Left lobe of liver (tissue), 2 donors: ENCODE measurements around the gene RHOT1. TPM values are rescaled to one million over a fixed set of nuclear protein-coding genes. Genes with fewer than 3 reads are reported as not detected.
"Not testable (repeated sequence)": the region's sequence is repeated elsewhere in the genome, so short reads cannot be mapped to it uniquely, and the experiment has no call there.

Experiments
- ATAC-seq: fragments of 200-7000 bp; cut with Tn5 transposase; one replicate; pipeline ENCODE4 v1.9.1; 2020; ENCODE audit warnings: mild to moderate bottlenecking, moderate library complexity
- DNase-seq: peaks from one replicate; pipeline ENCODE4 v3.0.0-alpha.2; 2020; ENCODE audit warnings: low spot score
- total RNA-seq: library from RNA; stranded (reverse); gene quantifications from one replicate; pipeline ENCODE4 v1.2.1, GENCODE V29; 2021
- donor health status: DM: no; HTN: no; CAD: no; lungs with moderate emphysema.
- donor health status: DM: no; HTN: yes; CAD: no.

Gene RHOT1
- 12.5 TPM for total RNA-seq

GRCh38 chr17:32142038-32142856 lies at the start of gene RHOT1:
TSS of gene RHOT1 (plus strand) at chr17:32142502. CDS start at chr17:32142693, 191 bp downstream.
- ATAC-seq (peak; percentile 77), DNase-seq (peak; percentile 82)

GRCh38 chr17:32099686-32100085 lies 42.6 kb upstream of the RHOT1 start:
- DNase-seq, result no peak
- ATAC-seq, result no peak

GRCh38 chr17:32100323-32100722 lies 42.0 kb upstream of the RHOT1 start:
- DNase-seq, ATAC-seq: not testable (repeated sequence)

GRCh38 chr17:32100971-32101631 lies 41.2 kb upstream of the RHOT1 start:
- peak; percentile 96 for ATAC-seq
- peak; percentile 82 for DNase-seq

- DNase-seq (no peak), ATAC-seq (no peak)
Measured at GRCh38 chr17:32102172-32102571, 40.1 kb upstream of the RHOT1 start.

- no peak for ATAC-seq
Measured at GRCh38 chr17:32102646-32103186, 39.6 kb upstream of the RHOT1 start.

GRCh38 chr17:32103476-32104113 lies 38.7 kb upstream of the RHOT1 start:
- ATAC-seq (no peak), DNase-seq (no peak)

More at GRCh38 chr17:32102646-32103186, 39.6 kb upstream of the RHOT1 start:
- DNase-seq, result no peak

- no peak for ATAC-seq
Measured at GRCh38 chr17:32104158-32104557, 38.1 kb upstream of the RHOT1 start.

GRCh38 chr17:32106471-32106981 lies 35.8 kb upstream of the RHOT1 start:
- not testable (repeated sequence) for DNase-seq, ATAC-seq

More at GRCh38 chr17:32104158-32104557, 38.1 kb upstream of the RHOT1 start:
- DNase-seq, result no peak

GRCh38 chr17:32107194-32107593 lies 35.1 kb upstream of the RHOT1 start:
- DNase-seq, ATAC-seq: not testable (repeated sequence)

GRCh38 chr17:32110596-32110995 lies 31.7 kb upstream of the RHOT1 start:
- ATAC-seq (no peak), DNase-seq (no peak)

- DNase-seq (no peak), ATAC-seq (no peak)
Measured at GRCh38 chr17:32111141-32111771, 31.0 kb upstream of the RHOT1 start.

GRCh38 chr17:32112416-32112815 lies 29.9 kb upstream of the RHOT1 start:
- ATAC-seq (no peak), DNase-seq (no peak)

- DNase-seq (no peak), ATAC-seq (no peak)
Measured at GRCh38 chr17:32114536-32114935, 27.8 kb upstream of the RHOT1 start.

GRCh38 chr17:32115546-32115945 lies 26.8 kb upstream of the RHOT1 start:
- ATAC-seq, DNase-seq: not testable (repeated sequence)

- DNase-seq, result no peak
- ATAC-seq, result no peak
Measured at GRCh38 chr17:32116937-32117336, 25.4 kb upstream of the RHOT1 start.

- no peak for ATAC-seq
- no peak for DNase-seq
Measured at GRCh38 chr17:32117399-32117798, 24.9 kb upstream of the RHOT1 start.

GRCh38 chr17:32118088-32118487 lies 24.2 kb upstream of the RHOT1 start:
- ATAC-seq, DNase-seq: not testable (repeated sequence)

GRCh38 chr17:32118835-32119234 lies 23.5 kb upstream of the RHOT1 start:
- DNase-seq (no peak), ATAC-seq (no peak)

- DNase-seq (no peak), ATAC-seq (no peak)
Measured at GRCh38 chr17:32120141-32120540, 22.2 kb upstream of the RHOT1 start.
